GM18951 (cell line): ENCODE measurements around the gene LCN6.

Source experiments
- POLR2A ChIP-seq: IDR thresholded peaks from 4 replicates; pipeline ENCODE4 v1.6.1; 2011; ENCODE audit warnings: mild to moderate bottlenecking; ENCODE audit not compliant: insufficient read length, insufficient read depth; ENCODE audit errors: extremely low read depth
- in situ Hi-C: fragments of 300-500 bp; cut with MboI; formaldehyde crosslinking; loops from one replicate; pipeline ENCODE4 v1.12.0; 2022; ENCODE audit warnings: low sequenced_read_pairs, mixed read lengths, inconsistent platforms; ENCODE audit not compliant: unreplicated experiment

LCN6 gene

GRCh38 chr9:136740971-136741882, 7.1 kb downstream of the LCN6 start:
- TF ChIP-seq POLR2A, result no peak
- in situ Hi-C loops, result no loop called here

- no peak for TF ChIP-seq POLR2A
- in situ Hi-C loops, result no loop called here
Measured at GRCh38 chr9:136740491-136740890, 7.8 kb downstream of the LCN6 start.

- no peak for TF ChIP-seq POLR2A
- in situ Hi-C loops, result no loop called here
Measured at GRCh38 chr9:136740069-136740468, 8.3 kb downstream of the LCN6 start.

- TF ChIP-seq POLR2A, result no peak
- in situ Hi-C loops, result no loop called here
Measured at GRCh38 chr9:136739509-136739908, 8.8 kb downstream of the LCN6 start.

- in situ Hi-C loops, result no loop called here
Measured at GRCh38 chr9:136738960-136739359, 9.4 kb downstream of the LCN6 start.

GRCh38 chr9:136735812-136736480, 12.4 kb downstream of the LCN6 start:
- TF ChIP-seq POLR2A, result no peak
- in situ Hi-C loops, result no loop called here

More at GRCh38 chr9:136738960-136739359, 9.4 kb downstream of the LCN6 start:
- TF ChIP-seq POLR2A, result no peak

- no peak for TF ChIP-seq POLR2A
- in situ Hi-C loops, result no loop called here
Measured at GRCh38 chr9:136734837-136735496, 13.4 kb downstream of the LCN6 start.

- in situ Hi-C loops, result no loop called here
Measured at GRCh38 chr9:136733611-136734010, 14.7 kb downstream of the LCN6 start.

GRCh38 chr9:136732444-136733178, 15.7 kb downstream of the LCN6 start:
- in situ Hi-C loops, result no loop called here
- TF ChIP-seq POLR2A, result no peak

More at GRCh38 chr9:136733611-136734010, 14.7 kb downstream of the LCN6 start:
- TF ChIP-seq POLR2A, result no peak

- no peak for TF ChIP-seq POLR2A
- in situ Hi-C loops, result no loop called here
Measured at GRCh38 chr9:136729926-136730325, 18.4 kb downstream of the LCN6 start.

GRCh38 chr9:136729144-136729543, 19.2 kb downstream of the LCN6 start:
- TF ChIP-seq POLR2A, result no peak
- in situ Hi-C loops, result no loop called here

- no peak for TF ChIP-seq POLR2A
- in situ Hi-C loops, result no loop called here
Measured at GRCh38 chr9:136728548-136729123, 19.7 kb downstream of the LCN6 start.
